Spleen (tissue), 11 donors: Measurements from ENCODE around the gene MAFF. TPM values are rescaled to one million over a fixed set of nuclear protein-coding genes. Genes with fewer than 3 reads are reported as not detected.

Experiments used
- DNase-seq: peaks from one replicate; pipeline ENCODE4 v3.0.0-alpha.2; 2020
- H3K27ac ChIP-seq, 8 donors: fragments of 200-600 bp; sonication (generic) in 7 of 8; 1 replicate in 4 of 8; 2 replicates in 4 of 8; pipeline versions ENCODE4 v1.5.0 to v1.8.0; 2016 to 2021; ENCODE audit warnings: inconsistent platforms in 4 of 8, mild to moderate bottlenecking in 4 of 8, moderate library complexity in 1 of 8
- H3K27me3 ChIP-seq, 7 donors: fragments of 200-600 bp; sonication (generic) in 6 of 7; replicated peaks in 1 of 7; 1 replicate in 4 of 7; 2 replicates in 3 of 7; pipeline versions ENCODE4 v1.5.0 to v1.8.0; 2016 to 2021; ENCODE audit warnings: inconsistent platforms in 3 of 7, mild to moderate bottlenecking in 1 of 7
- H3K36me3 ChIP-seq, 6 donors: fragments of 200-600 bp; sonication (generic) in 5 of 6; 1 replicate in 4 of 6; 2 replicates in 2 of 6; pipeline versions ENCODE4 v1.5.0 to v1.8.0; 2016 to 2021; ENCODE audit warnings: inconsistent platforms in 2 of 6
- H3K4me1 ChIP-seq, 6 donors: fragments of 200-600 bp; sonication (generic) in 5 of 6; 1 replicate in 3 of 6; 2 replicates in 3 of 6; pipeline versions ENCODE4 v1.5.0 to v1.8.0; 2016 to 2021; ENCODE audit warnings: inconsistent platforms in 3 of 6
- H3K4me3 ChIP-seq, 8 donors: fragments of 200-600 bp; sonication (generic) in 7 of 8; 1 replicate in 4 of 8; 2 replicates in 4 of 8; pipeline versions ENCODE4 v1.5.0 to v1.8.0; 2016 to 2021; ENCODE audit warnings: inconsistent platforms in 4 of 8, mild to moderate bottlenecking in 4 of 8, moderate library complexity in 2 of 8
- H3K9me3 ChIP-seq, 8 donors: fragments of 200-600 bp; sonication (generic) in 7 of 8; 1 replicate in 4 of 8; 2 replicates in 4 of 8; pipeline versions ENCODE4 v1.5.0 to v1.8.0; 2016 to 2021; ENCODE audit warnings: inconsistent platforms in 4 of 8
- POLR2A ChIP-seq, 3 donors: fragments of 450-650 bp; IDR thresholded peaks; one replicate each; pipeline ENCODE4 v1.5.1; 2017; ENCODE audit warnings: antibody characterized with exemption in 3 of 3, mild to moderate bottlenecking in 1 of 3
- POLR2AphosphoS5 ChIP-seq, 3 donors: sonication (generic); formaldehyde crosslinking; IDR thresholded peaks; one replicate each; pipeline ENCODE4 v1.5.1; 2017; ENCODE audit warnings: antibody characterized with exemption in 3 of 3
- WGBS, 5 donors: extraction: QIAGEN DNeasy Blood & Tissue Kit in 3 of 5; methylation state at CpG; one replicate each; pipeline versions ENCODE4 v1.1.5 to v1.1.7; 2013 to 2018; 5-methylcytosine and 5-hydroxymethylcytosine counted together
- intact Hi-C: fragments of 100-400 bp; cut with DNase I; formaldehyde crosslinking; loops from one replicate; pipeline ENCODE4 v1.15.0; 2023; ENCODE audit warnings: low total_unique reads
- polyA plus RNA-seq, 3 donors: library from polyadenylated mRNA; stranded (reverse); fragments of 200-250 nt; gene quantifications; one replicate each; pipeline ENCODE4 v1.2.1, GENCODE V29; 2013
- total RNA-seq, 7 donors: library from RNA; depleted of rRNA in 3 of 7; stranded (reverse); fragments of >200 nt in 3 of 7; fragmentation: NEBNext Ultra II Directional in 4 of 7; extraction: Animal tissue kit (Norgen Biotek cat#: 25700) in 4 of 7; gene quantifications; one replicate each; pipeline versions ENCODE4 v1.1.0 to v1.2.1, GENCODE V29; 2016 to 2021
- TF ChIP-seq, protein P1 (sequence below), 11 experiments: fragments of 200-600 bp in 7 of 11; fragments of 450-650 bp in 4 of 11; sonication (generic) in 4 of 11; IDR thresholded peaks in 8 of 11; conservative IDR thresholded peaks in 3 of 11; 1 replicate in 7 of 11; 2 replicates in 4 of 11; pipeline versions ENCODE4 v1.4.0 to v1.8.0; 2016 to 2021; ENCODE audit warnings: antibody characterized with exemption in 11 of 11, inconsistent platforms in 4 of 11, mild to moderate bottlenecking in 1 of 11
- donor health status: healthy with polysubstance abuse.
- donor health status: DM: no; HTN: no; CAD: no; lungs with moderate emphysema.
- donor health status: DM: no; HTN: no; CAD: no.
- donor health status: Bipolar disorder and iron deficiency.
- donor health status: healthy.
- donor health status: DM: no; HTN: no; CAD: no.
- donor health status: DM: yes; HTN: yes; CAD: no.

The MAFF gene
- total and polyA plus RNA-seq, 10 donors = 2.1 to 32.4 (median 8.6) TPM

DNA sequence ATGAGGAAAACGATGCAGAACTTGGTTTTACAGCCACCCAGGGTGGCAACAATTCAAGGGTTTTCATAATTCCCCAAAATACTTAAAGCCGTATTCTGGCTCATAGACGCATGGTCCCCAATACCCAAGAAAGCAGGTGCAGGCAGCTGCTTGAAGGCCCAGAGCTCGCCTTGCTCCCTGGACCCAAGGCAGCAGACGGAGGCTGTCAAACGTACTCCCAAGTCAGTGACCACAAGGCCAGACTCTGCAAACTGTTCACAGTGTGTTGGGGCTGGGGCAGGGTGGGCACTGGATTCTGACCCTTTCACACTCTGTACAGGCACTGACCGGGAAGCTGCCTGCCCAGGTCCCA lies 49.5 kb downstream of the MAFF start:
- intact Hi-C loops = no loop called here
- Histone ChIP-seq H3K4me1 (peaks cover 0 to 37% (median 5%) of the 10 kb centered on the region in 6 donors), H3K27me3 (no peaks in the 10 kb centered on the region), H3K27ac (no peak overlapping the region), H3K36me3 (peaks cover 0 to 25% (median 13%) of the 10 kb centered on the region in 6 donors), H3K9me3 (peaks cover 0 to 9% (median 2%) of the 10 kb centered on the region in 8 donors), H3K4me3 (no peak overlapping the region)
- TF ChIP-seq POLR2AphosphoS5 (IDR thresholded peaks at IDR 0.05) (no peak), POLR2A (IDR thresholded peaks at IDR 0.05) (no peak)
- TF ChIP-seq, protein P1, sequence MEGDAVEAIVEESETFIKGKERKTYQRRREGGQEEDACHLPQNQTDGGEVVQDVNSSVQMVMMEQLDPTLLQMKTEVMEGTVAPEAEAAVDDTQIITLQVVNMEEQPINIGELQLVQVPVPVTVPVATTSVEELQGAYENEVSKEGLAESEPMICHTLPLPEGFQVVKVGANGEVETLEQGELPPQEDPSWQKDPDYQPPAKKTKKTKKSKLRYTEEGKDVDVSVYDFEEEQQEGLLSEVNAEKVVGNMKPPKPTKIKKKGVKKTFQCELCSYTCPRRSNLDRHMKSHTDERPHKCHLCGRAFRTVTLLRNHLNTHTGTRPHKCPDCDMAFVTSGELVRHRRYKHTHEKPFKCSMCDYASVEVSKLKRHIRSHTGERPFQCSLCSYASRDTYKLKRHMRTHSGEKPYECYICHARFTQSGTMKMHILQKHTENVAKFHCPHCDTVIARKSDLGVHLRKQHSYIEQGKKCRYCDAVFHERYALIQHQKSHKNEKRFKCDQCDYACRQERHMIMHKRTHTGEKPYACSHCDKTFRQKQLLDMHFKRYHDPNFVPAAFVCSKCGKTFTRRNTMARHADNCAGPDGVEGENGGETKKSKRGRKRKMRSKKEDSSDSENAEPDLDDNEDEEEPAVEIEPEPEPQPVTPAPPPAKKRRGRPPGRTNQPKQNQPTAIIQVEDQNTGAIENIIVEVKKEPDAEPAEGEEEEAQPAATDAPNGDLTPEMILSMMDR (IDR thresholded peaks at IDR 0.05 in 8 of 11, conservative IDR thresholded peaks at IDR 0.05 in 3 of 11) = no peak
- WGBS, 5 donors = 86 to 95% (median 90%) methylated on average over 5 to 7 of the region's 7 CpGs
- DNase-seq = no peak

DNA sequence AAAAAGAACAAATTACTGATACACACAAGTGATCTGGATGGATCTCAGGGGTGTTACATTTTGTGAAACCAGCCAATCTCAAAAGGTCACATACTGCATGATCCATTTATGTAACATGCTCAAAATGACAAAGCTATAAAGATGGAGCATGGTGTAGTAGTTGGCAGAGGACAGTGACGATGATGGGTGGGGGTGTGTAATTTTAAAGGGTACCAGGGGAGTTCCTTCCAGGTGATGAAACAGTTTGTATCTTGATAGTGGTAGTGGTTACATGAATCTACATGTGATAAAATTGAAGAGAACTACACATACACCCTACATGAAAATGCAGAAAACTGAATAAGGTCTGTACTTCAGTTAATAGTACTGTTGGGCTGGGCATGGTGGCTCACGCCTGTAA lies 53.9 kb downstream of the MAFF start:
- Histone ChIP-seq H3K27me3 (no peaks in the 10 kb centered on the region), H3K9me3 (no peaks in the 10 kb centered on the region), H3K36me3 (no peaks in the 10 kb centered on the region), H3K4me1 (peaks cover 25 to 71% (median 45%) of the 10 kb centered on the region in 6 donors), H3K4me3 (no peak overlapping the region), H3K27ac (peak overlapping the region in 1 of 8 donors; percentile 83)
- TF ChIP-seq POLR2AphosphoS5 (IDR thresholded peaks at IDR 0.05) (no peak), POLR2A (IDR thresholded peaks at IDR 0.05) (no peak)
- TF ChIP-seq, protein P1 (IDR thresholded peaks at IDR 0.05 in 8 of 11, conservative IDR thresholded peaks at IDR 0.05 in 3 of 11) = no peak
- WGBS, 5 donors = 83 to 94% (median 90%) methylated on average over 2 of the region's 2 CpGs
- no peak for DNase-seq
- intact Hi-C loops = no loop called here

DNA sequence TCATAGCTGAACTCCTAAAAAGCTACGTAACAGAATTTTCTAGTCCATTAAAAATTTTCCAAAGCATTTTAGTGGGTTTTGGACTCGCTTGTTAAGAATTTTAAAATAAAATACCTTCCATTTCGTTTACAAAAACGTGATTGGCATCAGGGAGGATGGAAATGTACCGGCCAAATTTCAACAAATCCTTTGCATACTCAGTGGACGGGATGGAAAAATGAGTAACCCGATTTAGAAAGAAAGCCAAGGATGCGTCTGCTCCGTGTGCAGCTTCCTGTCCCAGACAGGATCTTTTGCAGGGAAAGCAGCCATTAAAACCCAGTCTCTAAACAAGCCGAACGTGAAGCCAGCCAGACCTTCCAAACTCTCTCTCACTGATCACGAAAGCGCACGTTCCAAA lies 55.4 kb downstream of the MAFF start:
- H3K27me3 ChIP-seq = no peaks in the 10 kb centered on the region
- peaks cover 36 to 71% (median 58%) of the 10 kb centered on the region in 6 donors for H3K4me1 ChIP-seq
- H3K27ac ChIP-seq = peak overlapping the region; percentile 31 to 83 (median 66)
- intact Hi-C loops = no loop called here
- 56 to 76% (median 69%) methylated on average over 14 of the region's 14 CpGs for WGBS, 5 donors
- TF ChIP-seq, protein P1 (IDR thresholded peaks at IDR 0.05 in 8 of 11, conservative IDR thresholded peaks at IDR 0.05 in 3 of 11) = no peak
- TF ChIP-seq POLR2AphosphoS5 (IDR thresholded peaks at IDR 0.05) (no peak), POLR2A (IDR thresholded peaks at IDR 0.05) (no peak)
- no peak for DNase-seq
- H3K4me3 ChIP-seq = peak overlapping the region in 1 of 8 donors; percentile 10
- H3K9me3 ChIP-seq = no peaks in the 10 kb centered on the region
- H3K36me3 ChIP-seq = no peaks in the 10 kb centered on the region

DNA sequence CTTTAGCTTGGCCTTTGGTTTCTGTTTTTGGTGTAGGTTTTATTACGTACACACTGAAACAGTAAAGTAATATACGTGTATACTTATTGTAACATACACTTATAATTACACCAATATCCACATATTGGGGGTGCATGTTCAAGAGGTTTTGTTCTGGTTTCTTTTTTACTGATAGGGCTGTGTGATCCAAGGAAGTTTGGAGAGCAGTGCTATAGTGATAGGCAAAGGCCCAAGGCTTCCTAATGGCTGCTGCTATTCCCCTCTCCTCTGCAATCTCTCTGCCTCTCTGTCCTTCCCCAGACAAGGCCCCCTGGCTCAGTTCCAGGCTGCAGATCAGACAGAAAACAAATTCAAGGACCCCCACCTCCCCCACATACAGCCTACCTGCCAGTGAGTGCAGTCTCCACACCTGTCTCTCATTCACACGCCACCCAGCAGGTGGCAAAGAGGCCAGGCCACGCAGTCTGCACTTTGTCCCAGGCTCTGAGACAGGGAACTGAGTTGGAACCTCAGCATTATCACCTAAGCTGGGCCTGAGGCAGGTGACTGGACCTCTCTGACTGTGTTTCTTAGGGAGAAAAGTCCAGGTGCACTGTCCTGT lies 56.0 kb downstream of the MAFF start:
- Histone ChIP-seq H3K27me3 (no peaks in the 10 kb centered on the region), H3K4me1 (peaks cover 38 to 71% (median 61%) of the 10 kb centered on the region in 6 donors)
- intact Hi-C loops = no loop called here

More for the DNA sequence above, 56.0 kb downstream of the MAFF start:
- Histone ChIP-seq H3K36me3 (peaks cover 0 to under 1% (median 0%) of the 10 kb centered on the region in 6 donors), H3K4me3 (no peak overlapping the region), H3K9me3 (no peaks in the 10 kb centered on the region), H3K27ac (peak overlapping the region; percentile 31 to 83 (median 70))
- TF ChIP-seq, protein P1 (IDR thresholded peaks at IDR 0.05 in 8 of 11, conservative IDR thresholded peaks at IDR 0.05 in 3 of 11) = no peak
- TF ChIP-seq POLR2A (IDR thresholded peaks at IDR 0.05) (no peak), POLR2AphosphoS5 (IDR thresholded peaks at IDR 0.05) (no peak)
- WGBS, 5 donors = 75 to 88% (median 83%) methylated on average over 4 of the region's 4 CpGs
- DNase-seq = no peak
